HG03196 (cell line): ENCODE measurements around the gene CNKSR1.
A peak's percentile ranks its signal among the peaks of the same experiment; 100 is the strongest.
"Not testable (repeated sequence)": the region's sequence is repeated elsewhere in the genome, so short reads cannot be mapped to it uniquely, and the experiment has no call there.

Source experiments
- ATAC-seq: cut with Tn5 transposase; IDR thresholded peaks from one replicate; pipeline ENCODE4 v1.9.1; 2021; ENCODE audit not compliant: unreplicated experiment

Gene CNKSR1

DNA sequence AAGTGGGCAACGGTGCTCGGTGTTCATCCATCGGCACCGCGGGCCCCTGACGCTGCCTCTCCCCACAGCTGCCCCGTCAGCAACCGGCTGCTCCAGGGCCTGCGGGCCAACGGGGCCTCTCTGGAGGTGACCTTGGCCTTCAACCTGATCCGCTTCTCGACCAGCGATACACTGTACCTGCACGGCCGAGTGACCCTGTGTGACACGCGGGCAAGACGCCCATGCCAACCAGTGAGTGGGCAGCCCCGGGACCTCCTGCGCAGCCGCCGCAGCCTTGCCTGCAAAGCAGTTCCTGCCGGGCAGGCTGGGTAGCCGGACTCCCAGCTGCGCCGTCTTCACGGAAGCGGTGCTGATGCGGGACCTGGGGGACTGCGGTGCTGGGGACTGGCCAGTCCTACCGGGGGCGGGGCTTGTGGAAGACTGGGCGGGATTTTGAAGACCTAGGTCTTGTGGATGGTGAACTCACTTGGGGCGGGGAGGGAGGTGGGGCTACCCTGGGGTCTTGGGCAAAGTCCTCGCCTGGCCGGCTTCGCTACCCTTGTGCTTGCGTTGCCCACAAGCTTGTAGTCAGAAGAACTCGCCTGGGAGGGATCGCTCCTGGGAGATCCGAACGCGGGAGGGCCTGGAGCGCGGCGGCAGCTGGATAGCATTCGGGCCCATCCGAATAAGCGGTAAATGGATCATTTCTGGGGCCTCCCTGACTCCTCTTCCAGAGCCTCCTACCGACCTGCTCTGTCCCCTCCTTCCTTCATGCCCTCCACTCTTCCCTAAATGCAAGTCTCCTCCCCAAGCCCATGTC lies 47.9 kb downstream of the CNKSR1 start:
- no peak for ATAC-seq

DNA sequence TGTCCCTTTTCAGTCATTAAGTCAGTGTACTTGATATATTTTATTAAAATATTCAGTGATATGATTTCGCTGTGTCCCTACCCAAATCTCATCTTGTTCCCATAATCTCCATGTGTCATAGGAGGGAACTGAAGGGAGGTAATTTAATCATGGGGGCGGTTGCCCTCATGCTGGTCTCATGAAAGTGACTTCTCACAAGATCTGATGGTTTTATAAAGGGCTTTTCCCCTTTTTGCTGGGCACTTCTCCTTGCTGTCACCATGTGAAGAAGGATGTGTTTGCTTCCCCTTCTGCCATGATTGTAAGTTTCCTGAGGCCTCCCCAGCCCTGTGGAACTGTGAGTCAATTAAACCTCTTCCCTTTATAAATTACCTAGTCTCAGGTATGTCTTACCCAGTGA lies 53.4 kb downstream of the CNKSR1 start:
- ATAC-seq, result not testable (repeated sequence)

DNA sequence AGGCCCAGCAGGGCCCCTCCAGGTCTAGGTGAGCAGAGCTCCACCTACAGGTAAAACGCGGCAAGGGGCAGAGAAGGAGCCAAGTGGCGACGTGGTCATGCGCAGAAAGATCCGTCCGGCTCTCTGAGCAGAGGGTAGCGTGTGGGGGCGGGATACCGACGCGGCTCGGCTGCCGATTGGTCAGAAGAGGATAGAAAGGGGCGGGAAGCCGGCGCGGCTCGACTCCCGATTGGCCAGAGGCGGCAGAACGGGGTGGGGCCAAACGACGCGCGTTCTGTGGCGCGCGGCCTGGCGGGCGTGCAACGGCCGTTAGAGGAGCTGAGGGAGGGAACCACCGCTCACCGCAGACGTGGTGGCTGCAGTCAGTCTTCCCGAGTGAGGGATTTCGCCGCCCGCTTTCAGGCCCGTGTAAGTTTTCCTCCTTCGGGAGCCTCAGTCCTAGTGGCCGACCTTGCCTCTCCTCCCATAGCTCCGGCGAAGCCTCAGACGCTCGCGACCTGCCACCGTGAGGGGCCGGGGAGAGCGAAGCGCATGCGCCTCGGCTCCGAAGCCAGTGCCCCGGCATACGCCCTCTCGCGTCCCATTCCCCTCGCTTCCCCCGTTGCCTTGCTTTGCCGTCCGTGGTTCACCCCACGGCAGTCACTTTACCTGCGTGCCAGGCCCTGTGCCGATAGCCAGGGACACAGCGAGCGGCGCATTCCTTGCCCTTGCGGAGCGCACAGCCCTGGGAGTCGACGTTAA lies 56.8 kb downstream of the CNKSR1 start, which contains the start of gene CEP85:
TSS of gene CEP85 (plus strand) at position 298 of the 741 bp plus-strand sequence. CDS start 5,584 bp downstream, outside the sequence.
- ATAC-seq, result peak; percentile 84

DNA sequence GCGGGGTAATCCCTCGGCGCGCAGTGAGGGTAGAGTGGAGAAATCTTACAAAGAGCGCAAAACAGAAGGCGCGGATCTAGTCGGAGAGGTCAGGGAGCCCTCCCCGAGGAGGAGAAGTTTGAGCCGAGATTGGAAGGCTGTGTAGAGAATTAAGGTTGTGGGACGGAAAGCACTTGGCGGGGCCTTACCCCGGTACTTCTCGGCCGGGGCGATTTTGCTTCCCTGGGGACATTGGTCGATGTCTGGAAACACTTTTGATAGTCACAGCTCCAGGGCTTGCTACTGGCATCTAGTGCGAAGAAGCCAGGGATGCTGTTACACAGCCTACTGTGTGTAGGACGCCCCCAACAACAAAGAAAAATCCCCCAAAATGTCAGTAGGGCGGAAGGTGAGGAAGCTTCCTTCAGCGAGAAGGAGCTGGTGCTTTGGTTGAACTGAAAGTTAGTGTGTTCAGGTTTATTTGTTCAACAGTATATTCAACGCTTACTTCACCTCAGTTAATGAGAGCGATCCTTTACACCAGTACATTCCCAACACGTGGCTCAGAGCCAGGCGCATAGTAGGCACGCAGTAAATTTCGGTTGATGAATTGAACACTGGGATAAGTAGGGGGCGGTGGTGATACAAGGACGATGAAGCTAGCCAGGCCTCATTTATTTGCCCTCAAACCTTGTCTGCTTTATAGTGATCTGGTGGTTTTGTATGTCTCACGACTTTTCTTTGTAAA lies 57.5 kb downstream of the CNKSR1 start:
- ATAC-seq, result peak; percentile 11

DNA sequence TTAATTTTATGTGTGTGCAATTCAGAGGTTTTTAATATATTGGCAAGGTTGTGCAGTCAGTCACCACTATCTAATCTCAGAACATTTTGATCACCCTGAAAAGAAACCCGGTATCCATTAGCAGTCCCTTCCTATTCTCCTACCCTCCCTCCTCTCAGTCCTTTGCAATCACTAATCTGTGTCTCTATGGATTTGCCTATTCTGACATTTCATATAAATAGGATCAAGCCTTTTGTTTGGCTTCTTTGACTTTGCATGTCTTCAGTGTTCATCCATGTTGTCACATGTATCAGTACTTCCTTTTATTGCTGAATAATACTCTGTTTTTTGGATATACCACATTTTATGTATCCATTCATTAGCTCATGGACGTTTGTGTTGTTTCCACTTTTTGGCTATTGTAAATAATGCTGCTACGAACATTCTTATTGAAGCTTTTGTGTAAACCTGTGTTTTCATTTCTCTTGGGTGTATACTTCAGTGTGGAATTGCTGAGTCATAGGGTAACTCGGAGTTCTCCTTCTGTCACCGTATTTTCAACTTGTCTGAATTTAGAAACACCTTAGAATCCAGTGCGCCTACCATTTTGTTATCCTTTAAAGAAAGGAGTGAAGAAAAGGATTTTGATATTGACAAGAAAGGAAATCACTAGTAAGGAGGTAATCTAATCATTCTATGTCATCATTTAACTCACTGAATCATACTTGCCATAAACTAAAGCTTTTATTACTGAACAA lies 60.1 kb downstream of the CNKSR1 start:
- no peak for ATAC-seq
